LNCAP (cell line): ENCODE measurements around the gene PLSCR1.

Source experiments
- CTCF ChIP-seq: fragments of 450-650 bp; IDR thresholded peaks from 2 replicates; pipeline ENCODE4 v1.5.1; 2017; ENCODE audit warnings: mild to moderate bottlenecking

The PLSCR1 gene

GRCh38 chr3:146559388-146559787 lies 15.0 kb upstream of the PLSCR1 start:
- no peak for TF ChIP-seq CTCF

- TF ChIP-seq CTCF, result no peak
Observed at GRCh38 chr3:146558781-146559180, 14.4 kb upstream of the PLSCR1 start.

- TF ChIP-seq CTCF, result no peak
Observed at GRCh38 chr3:146557745-146558144, 13.3 kb upstream of the PLSCR1 start.

GRCh38 chr3:146555311-146555710 lies 10.9 kb upstream of the PLSCR1 start:
- TF ChIP-seq CTCF, result no peak

- TF ChIP-seq CTCF, result no peak
Observed at GRCh38 chr3:146554151-146554760, 9.8 kb upstream of the PLSCR1 start.

GRCh38 chr3:146550743-146551510 lies 6.5 kb upstream of the PLSCR1 start:
- TF ChIP-seq CTCF, result no peak

- no peak for TF ChIP-seq CTCF
Observed at GRCh38 chr3:146550070-146550615, 5.7 kb upstream of the PLSCR1 start.
